Hematopoietic multipotent progenitor cell treated with erythropoietin and hydrocortisone succinate and interleukin-3 and kit ligand, for 15 days (in vitro differentiated cells): ENCODE measurements around the gene TNFSF8.

Experiments
- DNase-seq: peaks from one replicate; pipeline ENCODE4 v3.0.0-alpha.2; 2015; ENCODE audit warnings: low spot score

Gene TNFSF8

GRCh38 chr9:114869378-114869777, 61.0 kb downstream of the TNFSF8 start:
- no peak for DNase-seq

- no peak for DNase-seq
These were observed 63.1 kb downstream of the TNFSF8 start for GRCh38 chr9:114867327-114867726.

GRCh38 chr9:114864471-114864870, 65.9 kb downstream of the TNFSF8 start:
- no peak for DNase-seq

GRCh38 chr9:114861922-114862605, 68.3 kb downstream of the TNFSF8 start:
- DNase-seq = no peak

GRCh38 chr9:114861273-114861672, 69.1 kb downstream of the TNFSF8 start:
- no peak for DNase-seq

- no peak for DNase-seq
These were observed 70.2 kb downstream of the TNFSF8 start for GRCh38 chr9:114860187-114860586.

- no peak for DNase-seq
These were observed 73.5 kb downstream of the TNFSF8 start for GRCh38 chr9:114856942-114857315.

- no peak for DNase-seq
These were observed 74.0 kb downstream of the TNFSF8 start for GRCh38 chr9:114856215-114856941.

- no peak for DNase-seq
These were observed 74.9 kb downstream of the TNFSF8 start for GRCh38 chr9:114855488-114855887.

GRCh38 chr9:114854736-114855355, 75.5 kb downstream of the TNFSF8 start:
- DNase-seq = no peak

GRCh38 chr9:114853071-114853855, 77.1 kb downstream of the TNFSF8 start:
- DNase-seq = no peak

GRCh38 chr9:114852050-114852594, 78.3 kb downstream of the TNFSF8 start:
- DNase-seq = no peak

- DNase-seq = no peak
These were observed 79.1 kb downstream of the TNFSF8 start for GRCh38 chr9:114851306-114851705.
